DMS79 (cell line): ENCODE measurements around the gene EIF1.
"Not testable (repeated sequence)": the region's sequence is repeated elsewhere in the genome, so short reads cannot be mapped to it uniquely, and the experiment has no call there.

Experiments used
- DNase-seq: peaks from one replicate; lab custom pipeline; 2025; lab: John Stamatoyannopoulos, UW

Gene EIF1

DNA sequence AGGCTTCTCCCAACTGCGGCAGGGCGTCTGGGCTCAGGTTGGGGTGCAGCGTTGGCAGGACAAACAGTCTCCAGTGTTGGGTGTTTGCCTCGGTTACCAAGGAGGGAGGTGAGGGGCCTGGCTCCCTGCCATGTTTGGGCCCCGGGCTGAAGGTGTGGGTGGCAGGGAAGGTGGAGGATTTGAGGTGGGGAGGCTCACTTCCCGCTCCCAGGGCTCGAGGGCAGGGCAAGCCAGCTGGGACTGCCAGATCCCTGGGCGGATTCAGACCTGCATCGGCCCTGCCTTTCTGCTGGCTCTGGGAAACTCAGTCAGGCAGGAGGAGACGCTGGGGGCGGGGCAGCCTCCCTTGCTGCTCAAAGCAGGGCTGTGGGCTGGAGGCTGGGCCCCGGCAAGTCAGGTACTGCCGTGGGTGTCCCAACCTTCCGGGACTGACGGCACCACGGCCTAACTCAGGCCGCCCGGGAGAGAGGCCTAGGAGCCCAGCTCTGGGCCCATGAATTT lies 33.0 kb upstream of the EIF1 start:
- peak; percentile 72 for DNase-seq

DNA sequence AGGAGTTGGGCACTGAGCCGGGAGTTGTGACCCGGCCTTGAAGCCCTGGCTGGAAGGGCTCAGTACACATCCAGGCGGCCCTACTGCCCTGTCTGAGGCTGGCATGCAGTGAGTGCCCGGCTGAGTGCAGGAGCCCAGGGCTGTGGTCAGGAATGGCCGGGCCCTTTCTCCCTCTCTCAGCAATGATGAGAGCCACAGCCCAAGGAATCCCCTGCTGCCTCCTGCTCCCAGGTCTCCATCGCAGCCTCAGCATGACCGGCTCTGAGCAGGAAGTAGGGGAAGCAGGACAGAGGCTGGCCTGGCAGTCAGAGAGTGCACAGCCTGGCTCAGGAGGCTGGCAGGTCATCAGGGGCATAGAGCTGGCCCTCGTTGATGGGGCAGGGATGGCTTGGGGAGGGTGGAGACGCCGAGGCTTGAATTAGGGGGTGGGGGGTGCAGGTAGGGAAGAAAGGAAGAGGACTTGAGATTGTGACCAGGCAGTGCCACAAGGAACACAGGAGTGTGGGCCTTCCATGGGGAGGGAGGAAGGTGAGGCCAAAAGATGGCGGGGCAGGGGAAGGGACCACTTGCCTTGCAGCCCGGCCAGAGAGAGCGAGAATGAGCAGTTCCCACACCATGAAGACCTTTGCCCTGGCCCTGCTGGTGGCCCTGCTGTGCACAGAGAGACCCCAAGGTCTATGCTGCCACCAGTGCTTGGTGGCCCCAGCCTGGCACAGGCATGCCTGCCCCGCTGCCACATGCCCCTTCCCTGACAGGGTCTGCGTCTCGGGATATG lies 32.2 kb upstream of the EIF1 start:
- no peak for DNase-seq

DNA sequence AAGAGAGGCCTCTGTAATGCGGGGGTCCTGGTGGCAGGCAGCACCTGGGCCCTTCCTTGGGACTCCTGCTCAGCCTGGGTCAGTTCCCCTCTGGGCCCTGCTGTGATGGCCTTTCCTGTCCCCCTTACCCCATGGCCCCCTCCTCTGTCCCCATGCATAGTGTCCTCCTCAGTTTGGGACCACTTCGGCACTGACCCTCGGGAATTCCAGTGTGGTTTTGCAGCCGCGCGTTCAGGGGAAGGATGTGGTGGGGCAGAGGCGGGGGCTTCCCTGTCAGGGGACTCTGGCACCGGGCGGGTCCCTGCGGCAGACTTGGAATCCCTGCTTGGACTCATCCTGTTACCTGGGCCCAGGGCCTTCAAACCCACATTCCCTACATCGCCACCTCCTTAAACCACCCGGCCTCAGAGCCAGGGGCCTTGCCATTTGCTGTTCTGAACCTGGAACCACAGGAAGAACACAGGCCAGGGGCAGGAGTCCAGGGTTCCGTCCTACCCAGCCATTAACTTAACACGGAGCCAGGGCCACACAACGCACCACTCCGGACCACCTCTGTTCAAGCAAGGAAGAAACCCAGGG lies 31.4 kb upstream of the EIF1 start:
- no peak for DNase-seq

DNA sequence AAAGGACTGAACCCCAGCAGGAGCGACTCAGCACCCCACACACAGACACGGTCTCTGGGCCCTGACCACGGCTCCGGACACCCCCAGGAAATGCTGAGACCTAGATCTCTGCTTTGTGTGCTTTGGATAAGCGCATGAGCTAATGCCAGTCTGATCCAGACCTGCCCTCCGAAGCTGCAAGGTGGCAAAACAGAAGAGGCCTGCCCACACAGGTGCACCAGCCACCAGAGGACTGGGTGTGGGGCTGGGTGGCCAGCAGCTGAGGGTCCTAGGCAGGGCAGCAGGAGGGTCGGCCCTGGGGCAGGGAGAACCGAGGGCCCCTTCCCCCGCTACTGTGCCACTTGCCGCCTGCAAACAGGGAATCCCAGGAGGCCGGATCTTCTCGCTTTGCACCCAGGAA lies 30.7 kb upstream of the EIF1 start:
- no peak for DNase-seq

DNA sequence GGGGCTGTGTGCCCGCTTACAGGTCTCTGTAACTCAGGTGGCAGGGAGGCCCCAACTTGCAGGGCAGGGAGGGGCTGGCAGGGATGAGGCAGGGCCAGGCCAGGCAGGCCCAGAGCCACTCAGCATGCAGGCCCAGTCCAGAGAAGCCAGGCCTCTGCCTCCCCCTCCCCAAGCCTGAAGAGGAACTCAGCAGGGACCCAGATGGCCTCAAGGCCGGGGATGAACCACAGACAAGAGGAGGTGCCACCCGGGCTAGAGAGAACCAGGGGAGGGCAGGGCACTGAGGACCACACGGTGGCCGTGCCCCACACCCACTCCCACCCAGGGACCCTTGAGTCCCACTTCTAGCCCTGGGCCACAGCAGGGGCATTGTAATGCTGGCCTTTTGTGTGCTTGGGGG lies 29.8 kb upstream of the EIF1 start:
- no peak for DNase-seq

DNA sequence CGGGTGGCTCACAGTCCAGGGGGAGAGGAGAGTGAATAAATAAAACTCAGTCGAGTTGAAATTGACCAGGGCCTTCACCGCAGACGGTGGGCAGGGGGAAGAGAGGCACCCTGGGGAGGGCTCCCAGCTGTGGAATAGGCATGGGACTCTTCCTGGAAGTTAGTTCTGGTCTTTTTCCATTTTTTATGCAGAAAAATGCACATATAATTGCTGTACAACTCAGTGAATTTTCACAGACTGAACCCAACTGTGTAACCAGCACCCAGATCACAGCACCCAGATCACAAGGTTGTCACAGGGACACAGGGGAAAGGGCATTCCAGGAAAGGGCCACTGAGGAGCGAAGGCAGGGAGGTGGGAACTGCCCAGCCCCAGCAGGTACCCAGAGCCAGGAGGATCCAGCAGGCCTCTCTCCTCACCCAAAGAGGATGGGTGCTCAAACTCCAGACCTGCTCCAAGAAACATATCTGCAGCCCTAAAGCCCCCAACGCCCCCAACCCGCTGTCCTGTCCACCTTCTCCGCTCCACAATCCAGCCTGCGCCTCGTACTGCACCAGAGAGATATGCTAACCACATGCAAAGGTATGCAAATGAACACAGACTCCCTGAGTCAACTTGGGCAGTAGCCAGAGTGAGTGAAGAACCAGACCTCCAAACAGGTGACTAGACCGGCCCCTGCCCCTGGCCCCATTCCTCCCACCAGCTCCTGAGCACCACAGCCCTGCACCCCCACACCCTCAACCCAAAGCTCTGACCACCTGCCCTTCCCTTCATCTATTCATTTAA lies 29.1 kb upstream of the EIF1 start:
- no peak for DNase-seq

DNA sequence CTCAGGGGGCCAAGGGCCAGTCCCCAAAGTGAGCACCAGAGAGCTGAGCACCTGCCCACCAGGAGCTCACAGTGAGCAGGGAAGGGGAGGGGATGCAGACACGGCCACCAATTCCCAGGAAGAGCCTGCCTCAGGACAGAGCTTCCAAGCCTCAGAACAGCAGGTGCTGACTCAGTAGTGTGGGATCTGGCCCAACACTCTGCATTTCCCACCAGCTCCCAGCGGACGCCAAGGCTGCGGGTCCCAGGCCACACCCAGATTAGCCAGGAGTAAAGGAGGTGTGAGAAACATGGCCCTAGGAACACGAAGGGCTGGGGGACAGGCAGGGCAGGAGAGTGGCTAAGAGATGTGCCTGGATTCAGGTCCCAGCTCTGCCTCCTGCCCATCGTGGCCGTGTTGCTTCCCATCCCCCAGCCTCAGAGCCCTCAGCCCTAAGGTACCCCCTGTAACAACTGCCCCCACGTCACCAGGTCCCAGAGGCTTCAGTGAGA lies 28.4 kb upstream of the EIF1 start:
- no peak for DNase-seq

DNA sequence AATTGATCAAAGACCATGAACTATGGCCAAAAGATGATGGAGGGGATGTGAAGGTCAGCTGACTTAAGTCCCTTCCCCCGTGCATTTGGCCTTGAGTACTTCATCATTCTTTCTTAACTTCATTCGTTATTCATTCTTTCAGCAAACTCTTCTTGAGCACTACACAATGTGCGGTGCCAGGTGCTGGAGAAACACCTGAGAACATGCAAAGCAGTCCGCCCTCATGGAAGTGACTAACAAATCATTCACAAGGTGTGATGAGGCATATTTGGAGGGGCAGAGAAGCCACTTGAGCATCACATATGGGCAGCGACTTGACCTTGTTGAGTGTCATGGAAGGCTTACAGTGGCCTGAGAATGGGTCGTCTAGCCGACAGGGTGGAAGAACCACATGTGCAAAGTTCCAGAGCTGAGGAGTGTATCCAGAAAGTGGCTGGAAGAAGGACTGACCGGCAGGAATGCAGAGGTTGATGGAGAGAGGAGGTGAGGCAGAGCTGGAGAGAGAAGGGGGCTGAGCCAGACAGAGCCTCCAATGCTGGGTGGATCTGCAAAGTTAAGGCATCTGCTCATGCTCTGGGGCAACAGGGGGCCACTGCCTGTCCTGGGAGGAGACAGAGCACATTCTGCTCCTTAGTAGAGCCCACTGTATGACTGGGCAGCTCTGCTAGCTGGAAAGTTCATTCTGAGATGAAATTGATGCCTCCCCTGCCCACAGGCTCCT lies 25.1 kb upstream of the EIF1 start:
- no peak for DNase-seq

DNA sequence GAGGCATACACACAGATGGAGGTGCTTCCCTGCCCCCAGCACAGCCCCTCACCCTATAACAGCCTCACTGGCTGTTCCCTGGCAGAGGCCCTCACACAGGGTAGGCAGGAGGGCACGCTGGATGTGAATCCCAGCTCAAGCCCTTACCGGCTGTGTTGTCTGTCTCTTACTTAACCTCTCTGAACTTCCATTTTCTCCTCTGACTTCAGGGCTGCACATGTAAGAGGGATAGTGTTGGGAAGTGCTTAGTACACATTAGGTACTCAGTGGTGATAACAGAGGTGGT lies 24.6 kb upstream of the EIF1 start:
- DNase-seq = no peak

DNA sequence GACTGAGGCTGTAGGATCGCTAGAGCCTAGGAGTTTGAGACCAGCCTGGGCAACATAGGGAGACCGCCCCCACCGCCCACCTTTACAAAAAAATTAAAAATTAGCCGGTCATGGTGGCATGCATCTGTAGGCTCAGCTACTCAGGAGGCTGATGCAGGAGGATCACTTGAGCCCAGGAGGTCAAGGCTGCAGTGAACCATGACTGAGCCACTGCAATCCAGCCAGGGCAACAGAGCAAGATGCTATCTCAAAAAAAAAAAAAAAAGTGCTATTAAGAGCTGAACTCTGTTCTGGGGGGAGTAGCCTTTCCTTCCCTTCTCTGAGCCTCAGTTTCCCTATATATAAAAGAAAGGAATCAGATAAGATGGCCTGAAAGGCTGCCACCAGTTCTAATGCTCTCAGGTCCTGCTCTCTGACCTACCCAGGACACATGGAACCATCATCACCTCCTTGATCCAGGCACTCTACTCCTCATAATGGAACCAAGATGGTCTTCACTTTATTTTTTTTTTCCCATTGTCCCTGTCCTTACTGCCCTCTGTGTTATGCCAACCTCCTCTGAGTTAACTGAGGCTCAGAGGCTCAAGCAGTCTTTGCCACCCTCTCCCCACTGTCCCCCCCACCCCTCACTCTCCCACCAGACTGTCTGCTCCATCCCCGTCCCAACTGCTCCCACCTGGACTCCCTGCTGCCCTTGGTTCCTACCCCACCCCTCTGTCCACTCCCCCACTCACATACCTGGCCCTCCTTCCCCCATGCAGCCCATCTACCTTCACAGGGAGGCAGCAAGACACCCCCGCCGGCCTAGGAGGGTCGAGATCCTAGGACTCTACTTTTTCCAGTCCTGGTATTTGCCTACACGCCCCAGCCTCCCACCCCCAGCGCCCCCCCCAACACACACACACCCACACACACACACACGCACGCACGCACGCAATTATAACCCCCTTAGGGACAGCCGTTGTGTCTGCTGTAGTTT lies 23.8 kb upstream of the EIF1 start:
- no peak for DNase-seq

DNA sequence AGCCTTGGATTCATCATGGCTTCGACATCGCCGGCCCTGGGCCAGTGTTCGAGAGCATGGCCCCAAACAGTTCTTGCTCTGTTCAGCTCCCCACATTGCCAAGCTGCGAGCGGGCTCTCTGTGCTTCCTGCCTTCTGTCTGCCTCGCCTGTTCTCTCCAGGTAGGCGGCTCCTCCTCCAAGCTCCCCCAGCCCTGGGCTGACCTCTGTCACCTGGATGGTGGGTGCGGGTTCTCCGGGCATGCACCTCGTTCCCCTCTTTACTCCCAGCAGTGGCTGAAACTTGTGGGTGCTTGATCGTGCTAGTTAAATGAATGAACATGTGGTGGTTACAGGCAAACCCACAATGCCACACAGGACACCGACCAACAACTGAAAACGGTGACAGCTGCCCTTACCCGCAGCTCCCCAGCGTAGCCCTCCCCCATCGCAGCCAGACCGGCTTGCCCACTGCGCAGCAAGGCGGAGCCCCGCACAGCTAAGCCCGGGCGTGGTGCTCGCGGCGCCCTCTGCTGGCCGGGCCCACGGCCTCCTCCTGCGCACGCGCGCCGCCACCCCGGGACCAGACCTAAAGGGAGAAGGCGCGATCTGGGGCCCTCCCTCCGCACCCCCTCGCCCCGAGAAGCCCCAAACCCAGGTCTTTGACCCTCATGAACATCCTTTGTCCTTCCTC lies 23.0 kb upstream of the EIF1 start:
- DNase-seq = peak; percentile 78

DNA sequence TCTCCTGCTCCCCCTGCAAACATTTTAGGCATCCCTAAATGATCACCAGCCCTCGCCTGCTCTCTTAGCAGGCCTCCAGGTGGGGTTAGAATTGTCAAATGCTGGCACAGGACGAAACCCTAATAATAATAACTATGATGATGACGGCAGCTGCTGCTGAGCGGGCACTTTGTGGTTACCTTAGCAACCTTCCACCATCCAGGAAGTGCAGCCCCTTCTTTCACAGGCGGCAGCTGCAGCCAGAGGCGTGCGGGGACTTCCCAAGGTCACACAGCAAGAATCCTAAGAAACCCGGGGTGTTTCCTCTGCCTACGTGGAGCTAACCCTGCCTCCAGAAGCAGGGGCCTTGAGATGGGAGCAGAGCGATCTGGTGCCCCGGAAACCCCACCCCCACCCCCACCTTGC lies 22.4 kb upstream of the EIF1 start:
- DNase-seq = peak; percentile 88

DNA sequence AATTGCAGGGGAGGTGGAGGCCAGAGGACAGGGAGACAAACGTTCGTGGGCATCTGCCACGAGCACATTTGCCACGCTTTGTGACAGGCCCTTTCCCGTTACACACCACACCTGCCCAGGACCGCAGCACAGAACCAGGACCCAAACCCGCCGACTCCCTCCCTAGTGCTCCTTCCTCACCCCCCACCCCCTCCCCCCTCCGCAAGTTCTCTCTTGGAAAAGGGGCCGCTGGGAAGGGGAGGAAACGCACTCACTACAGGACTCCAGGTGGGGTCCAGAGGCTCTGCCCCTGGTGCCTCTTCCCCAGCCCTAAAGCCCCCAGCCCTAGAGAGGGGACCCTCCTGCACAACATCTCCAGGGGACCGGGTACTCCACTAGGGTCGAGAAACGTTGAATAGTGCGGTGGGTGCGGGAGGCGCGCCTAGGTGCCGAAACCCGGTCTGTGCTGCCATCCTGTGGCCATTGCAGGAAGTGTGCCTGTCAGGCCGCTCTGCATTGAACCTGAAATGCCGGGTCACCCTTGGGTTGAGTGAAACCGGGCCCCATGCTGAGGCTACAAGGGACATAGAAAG lies 21.9 kb upstream of the EIF1 start:
- peak; percentile 49 for DNase-seq

DNA sequence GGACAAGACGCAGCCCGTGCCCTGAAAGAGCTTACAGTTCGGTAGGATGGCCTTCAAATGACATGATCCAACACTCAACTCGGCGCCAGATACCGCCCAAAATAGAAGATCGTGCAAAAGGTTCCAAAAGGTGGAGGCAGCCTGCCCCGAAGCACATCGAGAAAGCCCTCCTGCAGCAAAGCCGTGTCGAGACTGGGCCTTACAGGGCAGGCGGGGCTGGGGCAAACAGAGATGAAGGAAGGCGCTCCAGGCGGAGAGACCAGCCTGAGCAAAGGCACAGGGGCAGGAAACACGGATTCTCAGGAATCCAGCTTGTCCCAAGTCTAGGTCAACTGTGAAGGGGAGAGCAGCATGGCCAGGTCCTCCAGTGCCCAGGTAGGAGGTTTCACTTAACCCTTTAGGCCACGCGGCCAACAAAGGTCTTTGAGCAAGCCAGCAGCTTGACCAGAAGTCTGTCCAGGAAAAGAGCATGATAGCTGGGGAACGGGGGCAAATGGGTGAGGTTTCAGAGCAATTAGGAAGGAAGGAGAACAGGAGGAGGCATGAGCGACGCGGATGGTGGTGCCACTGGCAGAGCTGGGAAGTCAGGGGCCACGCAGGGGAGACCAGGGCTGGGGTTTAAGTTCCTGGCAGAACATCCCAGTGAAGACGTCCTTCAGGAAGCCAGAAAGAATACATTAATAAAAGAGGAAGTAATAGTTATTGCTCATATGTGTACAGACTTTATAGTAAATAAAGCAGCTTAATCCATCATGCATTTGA lies 21.2 kb upstream of the EIF1 start:
- no peak for DNase-seq

DNA sequence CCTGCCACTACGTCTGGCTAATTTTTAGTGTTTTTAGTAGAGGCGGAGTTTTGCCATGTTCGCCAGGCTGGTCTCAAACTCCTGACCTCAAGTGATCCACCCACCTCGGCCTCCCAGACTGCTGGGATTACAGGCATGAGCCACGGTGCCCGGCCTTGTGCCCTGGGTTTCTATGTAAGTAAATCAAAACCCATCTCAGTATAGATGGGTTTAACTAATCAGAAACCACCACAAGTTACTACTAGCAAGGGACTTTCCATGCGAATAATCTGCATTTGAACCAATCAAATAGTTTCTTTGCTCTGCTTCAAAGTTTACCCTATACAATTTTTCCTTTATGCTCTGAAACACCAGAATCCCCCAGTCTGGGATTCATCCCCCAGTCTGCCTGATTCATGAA lies 16.5 kb upstream of the EIF1 start:
- no peak for DNase-seq

DNA sequence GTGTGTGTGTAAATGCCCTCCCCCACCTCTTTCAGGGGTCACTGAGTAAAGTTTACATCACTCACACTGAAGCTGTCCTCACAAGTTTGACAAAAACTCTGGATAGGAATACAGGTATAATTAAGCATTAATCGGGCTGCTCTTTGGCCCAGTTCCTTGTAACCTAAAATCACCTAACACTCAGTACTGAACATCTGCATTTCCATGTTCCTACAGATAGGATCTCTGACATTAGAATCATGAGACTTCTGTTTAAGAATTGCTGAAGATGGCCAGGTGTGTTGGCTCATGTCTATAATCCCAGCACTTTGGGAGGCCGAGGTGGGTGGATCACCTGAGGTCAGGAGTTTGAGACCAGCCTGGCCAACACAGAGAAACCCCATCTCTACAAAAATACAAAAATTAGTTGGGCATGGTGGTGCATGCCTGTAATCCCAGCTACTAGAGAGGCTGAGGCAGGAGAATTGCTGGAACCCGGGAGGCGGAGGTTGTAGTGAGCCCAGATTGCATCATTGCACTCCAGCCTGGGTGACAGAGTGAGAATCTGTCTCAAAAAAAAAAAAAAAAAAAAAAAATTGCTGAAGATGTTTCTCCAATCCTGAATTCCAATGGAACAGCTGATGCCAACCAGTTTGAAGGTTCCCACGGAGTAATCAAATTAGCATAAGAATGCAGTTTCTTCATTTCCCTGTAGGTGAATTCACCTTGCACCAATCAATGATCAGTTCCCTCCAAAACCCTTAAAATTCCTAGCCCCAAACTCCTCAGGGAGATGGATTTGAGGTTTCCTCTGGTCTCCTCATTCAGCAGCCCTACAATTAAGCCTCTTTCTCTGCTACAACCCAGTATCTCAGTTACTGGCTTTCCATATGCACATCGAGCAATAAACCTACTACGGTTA lies 13.3 kb upstream of the EIF1 start:
- not testable (repeated sequence) for DNase-seq

DNA sequence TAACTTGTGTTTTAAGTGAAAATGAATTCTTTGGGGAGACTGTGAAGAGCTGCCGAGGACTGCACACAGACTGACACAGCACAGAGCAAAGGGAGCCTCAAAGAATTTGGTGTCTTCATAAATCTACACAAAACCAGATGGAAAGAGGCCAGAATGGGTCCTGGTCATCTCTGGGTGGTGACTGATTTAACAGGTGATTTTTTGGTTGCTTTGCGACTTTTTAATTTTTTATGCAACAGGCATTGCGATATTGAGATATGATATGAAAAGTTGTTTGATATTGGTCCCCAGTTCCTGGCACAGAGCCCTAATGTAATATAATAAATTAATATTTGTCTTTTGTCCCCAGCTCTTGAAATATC lies 12.6 kb upstream of the EIF1 start:
- DNase-seq = no peak

DNA sequence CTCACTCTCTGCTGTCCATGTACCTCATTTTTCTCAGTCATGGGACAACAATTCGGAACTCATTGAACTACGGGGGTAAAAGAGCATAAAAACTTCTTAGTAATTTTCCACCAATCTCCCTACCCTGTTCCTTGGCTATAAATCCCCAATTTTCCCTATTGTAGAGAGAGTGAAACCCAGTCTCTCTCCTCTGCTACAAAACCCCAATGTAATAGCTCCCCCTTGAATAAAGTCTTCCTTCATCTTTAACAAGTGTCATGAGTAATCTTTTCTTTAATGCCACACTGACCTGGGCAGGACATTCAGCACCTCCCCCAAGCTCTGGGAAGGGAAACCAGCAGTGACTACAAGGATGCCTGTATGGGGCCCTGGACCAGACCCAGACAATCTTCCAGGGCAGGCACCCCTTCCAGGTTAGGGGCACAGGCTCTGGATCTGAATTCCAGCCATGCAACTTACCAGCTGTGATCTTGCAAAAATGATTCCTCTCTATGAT lies 10.2 kb upstream of the EIF1 start:
- DNase-seq = no peak
